Midbrain (tissue), 1 donor: ENCODE data around the gene GLA.
A peak's percentile ranks its signal among the peaks of the same experiment; 100 is the strongest.

ENCODE experiments used
- DNase-seq: peaks from one replicate; lab custom pipeline; 2025; lab: John Stamatoyannopoulos, UW

GLA gene

DNA sequence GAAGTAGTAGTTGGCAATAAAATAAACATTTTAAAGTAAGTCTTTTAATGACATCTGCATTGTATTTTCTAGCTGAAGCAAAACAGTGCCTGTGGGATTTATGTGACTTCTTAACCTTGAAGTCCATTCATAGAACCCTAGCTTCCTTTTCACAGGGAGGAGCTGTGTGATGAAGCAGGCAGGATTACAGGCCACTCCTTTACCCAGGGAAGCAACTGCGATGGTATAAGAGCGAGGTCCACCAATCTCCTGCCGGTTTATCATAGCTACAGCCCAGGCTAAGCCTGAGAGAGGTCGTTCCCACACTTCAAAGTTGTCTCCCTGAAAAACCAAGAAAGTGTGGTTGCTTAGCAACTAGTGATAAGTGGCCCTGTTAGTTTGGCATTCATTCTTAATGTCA is 9.9 kb downstream of the GLA start:
- no peak for DNase-seq

DNA sequence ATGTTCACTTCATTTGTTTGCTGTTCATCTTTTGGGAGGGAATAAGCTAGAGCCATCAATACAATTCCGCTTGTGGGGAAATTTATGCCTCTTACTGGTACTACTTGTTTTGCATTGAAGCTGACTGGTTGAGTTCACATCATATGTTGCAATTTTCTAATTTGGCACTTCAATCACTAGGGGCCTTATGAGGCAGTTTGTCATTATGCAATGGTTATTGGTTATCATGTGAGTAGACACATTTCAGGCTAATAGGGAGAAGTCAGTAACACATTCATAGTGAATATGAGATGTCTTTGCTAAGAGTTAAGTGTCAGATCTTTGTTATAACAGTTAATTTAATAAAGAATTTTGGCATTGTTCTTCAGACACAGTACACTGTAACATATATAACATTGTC is 11.9 kb downstream of the GLA start:
- DNase-seq = no peak

DNA sequence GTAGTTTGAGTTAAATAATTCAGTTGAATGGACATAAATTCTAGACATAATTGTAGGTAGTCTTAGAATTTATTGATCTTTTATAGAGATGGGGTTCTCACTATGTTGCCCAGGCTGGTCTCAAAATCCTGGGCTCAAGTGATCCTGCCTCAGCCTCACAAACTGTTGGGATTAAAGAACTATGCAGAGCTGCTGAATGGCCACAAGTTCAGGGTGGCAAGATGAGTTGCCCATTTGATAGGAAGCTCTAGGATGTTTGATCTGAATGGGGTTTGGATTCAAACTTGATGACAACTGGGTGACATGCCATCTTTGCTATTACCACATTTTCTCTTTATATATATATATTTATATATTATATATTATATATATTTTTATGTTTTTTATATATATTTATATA is 13.4 kb downstream of the GLA start:
- DNase-seq = no peak

- no peak for DNase-seq
Measured at GRCh38 chrX:101393530-101394305, 14.0 kb downstream of the GLA start.

GRCh38 chrX:101391831-101392230 is 15.9 kb downstream of the GLA start:
- no peak for DNase-seq

GRCh38 chrX:101390664-101391525 is 16.8 kb downstream of the GLA start, which contains the start of gene RPL36A:
Gene RPL36A, plus strand, starts transcription at chrX:101391011. Its CDS starts 33 bp downstream, at chrX:101391044.
- peak; percentile 83 for DNase-seq

DNA sequence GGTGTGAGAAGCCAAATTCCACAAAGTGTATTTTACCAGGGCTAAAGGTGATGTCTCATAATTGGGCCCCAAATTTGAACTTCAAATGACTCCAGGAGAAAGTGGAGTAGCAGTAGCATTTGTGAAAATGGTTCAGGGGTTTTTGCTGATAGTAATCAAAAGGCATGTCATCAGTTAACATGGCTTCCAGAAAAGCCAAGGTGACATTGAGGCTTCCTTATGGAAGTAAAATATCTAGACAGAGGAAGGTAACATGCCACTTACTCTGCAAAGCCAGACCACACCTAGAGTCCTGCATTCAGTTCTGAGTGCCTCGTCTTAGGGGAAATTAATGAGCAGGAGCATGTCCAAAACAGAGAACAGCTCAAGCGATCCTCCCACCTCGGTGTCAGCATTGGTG is 19.1 kb downstream of the GLA start:
- DNase-seq = no peak

GRCh38 chrX:101386542-101386885 is 21.2 kb downstream of the GLA start:
- DNase-seq = no peak

GRCh38 chrX:101385795-101386541 is 21.8 kb downstream of the GLA start, which contains the start of gene BTK:
Gene BTK, minus strand, starts transcription at chrX:101386191. Its CDS starts 10,907 bp downstream, at chrX:101375284.
- no peak for DNase-seq

DNA sequence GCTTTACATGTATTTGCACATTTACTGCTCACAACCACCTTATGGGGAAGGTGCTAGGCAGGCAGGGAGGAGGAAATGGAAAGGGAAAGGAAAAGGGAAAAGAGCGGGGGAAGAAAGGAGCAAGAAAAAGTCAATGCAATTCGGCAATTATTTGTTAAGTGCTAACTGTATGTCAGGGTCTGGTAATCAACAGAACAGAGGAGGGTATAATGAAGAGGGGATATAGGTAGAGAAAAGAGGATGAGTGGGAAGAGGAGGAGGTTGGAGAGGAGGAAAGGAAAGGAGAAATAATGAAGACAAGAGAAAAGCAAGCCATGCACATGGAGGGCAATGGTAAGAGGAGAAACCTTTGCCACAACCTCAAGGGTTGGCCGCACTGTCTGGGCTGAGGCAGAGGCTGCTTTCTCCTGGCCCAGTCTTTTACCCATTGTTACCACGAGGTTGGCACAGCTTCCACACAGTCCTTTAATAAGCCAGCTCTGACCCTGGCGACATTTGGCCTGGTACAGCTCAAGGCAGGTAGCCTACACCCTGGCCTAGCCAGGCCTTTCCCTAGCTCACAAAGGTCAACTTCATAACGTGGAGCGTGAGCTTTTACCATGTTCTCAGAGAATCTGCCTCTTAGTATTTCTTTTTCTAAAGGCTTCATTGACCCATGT is 22.6 kb downstream of the GLA start:
- no peak for DNase-seq

- DNase-seq = no peak
Measured at GRCh38 chrX:101383679-101384205, 24.0 kb downstream of the GLA start.

GRCh38 chrX:101377547-101377946 is 30.2 kb downstream of the GLA start:
- no peak for DNase-seq

DNA sequence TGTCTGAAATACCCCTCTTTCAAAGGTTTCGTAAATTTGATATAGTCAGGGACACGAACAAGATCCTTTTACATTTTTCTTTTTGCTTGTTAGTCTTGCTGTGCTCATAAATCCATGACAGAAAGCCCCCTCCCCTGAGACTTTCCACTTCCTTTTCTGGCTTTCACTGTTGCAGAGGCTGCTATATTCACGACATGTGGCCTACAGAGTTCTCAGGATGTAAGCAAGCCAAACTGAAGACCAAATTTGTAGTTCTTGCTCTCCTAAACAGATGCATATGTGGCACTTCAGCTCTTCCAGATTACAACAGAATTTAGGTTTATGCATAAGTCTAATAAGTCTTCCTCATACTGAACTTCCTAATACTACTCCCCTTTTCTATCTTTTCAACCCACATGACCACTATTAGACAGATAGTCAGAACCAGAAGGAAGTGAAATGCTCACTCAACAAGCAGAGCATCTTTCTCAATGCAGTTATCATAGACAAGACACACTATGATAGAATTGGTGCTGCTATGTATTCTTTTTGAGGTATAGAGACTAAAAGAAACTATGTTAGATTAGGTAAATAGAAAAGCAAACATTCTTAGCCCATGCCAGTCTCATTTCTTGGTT is 36.7 kb downstream of the GLA start:
- no peak for DNase-seq

GRCh38 chrX:101369687-101370086 is 38.0 kb downstream of the GLA start:
- DNase-seq = no peak

- DNase-seq = no peak
Measured at GRCh38 chrX:101368800-101369199, 38.9 kb downstream of the GLA start.

- no peak for DNase-seq
Measured at GRCh38 chrX:101365301-101365795, 42.4 kb downstream of the GLA start.

- DNase-seq = no peak
Measured at GRCh38 chrX:101362757-101363156, 45.0 kb downstream of the GLA start.

GRCh38 chrX:101362116-101362515 is 45.6 kb downstream of the GLA start:
- no peak for DNase-seq

DNA sequence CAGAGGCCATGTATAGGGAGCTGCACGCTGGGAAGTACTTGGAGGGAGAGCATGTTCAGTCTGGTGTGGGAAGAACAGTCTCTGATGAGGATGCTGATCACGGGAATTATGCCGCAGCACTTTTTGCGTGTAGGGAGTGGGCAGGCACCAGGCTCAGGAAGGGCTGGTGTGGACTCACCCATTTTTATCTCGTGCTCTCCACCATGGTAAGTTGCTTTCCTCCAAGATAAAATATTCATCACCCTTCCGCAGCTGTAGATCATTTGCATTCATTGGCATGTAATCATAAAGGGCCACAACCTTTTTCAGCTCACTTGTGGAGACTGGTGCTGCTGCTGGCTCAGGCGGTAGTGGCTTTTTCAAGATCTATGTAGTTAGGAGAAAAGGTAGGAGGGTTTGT is 47.3 kb downstream of the GLA start:
- no peak for DNase-seq

DNA sequence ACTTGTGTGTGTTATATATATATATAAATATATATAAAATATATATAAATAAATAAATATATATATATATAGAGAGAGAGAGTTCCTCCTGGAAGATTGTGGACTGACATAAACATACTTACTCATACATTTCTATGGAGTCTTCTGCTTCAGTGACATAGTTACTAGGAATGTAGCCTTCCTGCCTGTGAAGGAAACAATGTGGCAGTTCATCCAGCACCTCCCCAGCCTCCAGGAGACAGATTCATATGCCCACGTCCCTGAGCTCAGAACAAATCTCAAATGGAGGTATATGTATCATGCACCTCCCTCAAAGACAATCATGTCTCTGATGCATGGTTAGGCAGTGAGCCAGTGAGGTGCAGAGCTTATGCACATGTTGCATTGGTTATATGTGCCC is 47.8 kb downstream of the GLA start:
- no peak for DNase-seq
